GM12801 (cell line): Measurements from ENCODE around the gene TRAK1.

Source experiments
- TF ChIP-seq, protein P1 (sequence below): IDR thresholded peaks from one replicate; pipeline ENCODE4 v1.5.1; 2011; ENCODE audit warnings: control low read depth; ENCODE audit not compliant: insufficient read length; ENCODE audit errors: extremely low read depth

The TRAK1 gene

DNA sequence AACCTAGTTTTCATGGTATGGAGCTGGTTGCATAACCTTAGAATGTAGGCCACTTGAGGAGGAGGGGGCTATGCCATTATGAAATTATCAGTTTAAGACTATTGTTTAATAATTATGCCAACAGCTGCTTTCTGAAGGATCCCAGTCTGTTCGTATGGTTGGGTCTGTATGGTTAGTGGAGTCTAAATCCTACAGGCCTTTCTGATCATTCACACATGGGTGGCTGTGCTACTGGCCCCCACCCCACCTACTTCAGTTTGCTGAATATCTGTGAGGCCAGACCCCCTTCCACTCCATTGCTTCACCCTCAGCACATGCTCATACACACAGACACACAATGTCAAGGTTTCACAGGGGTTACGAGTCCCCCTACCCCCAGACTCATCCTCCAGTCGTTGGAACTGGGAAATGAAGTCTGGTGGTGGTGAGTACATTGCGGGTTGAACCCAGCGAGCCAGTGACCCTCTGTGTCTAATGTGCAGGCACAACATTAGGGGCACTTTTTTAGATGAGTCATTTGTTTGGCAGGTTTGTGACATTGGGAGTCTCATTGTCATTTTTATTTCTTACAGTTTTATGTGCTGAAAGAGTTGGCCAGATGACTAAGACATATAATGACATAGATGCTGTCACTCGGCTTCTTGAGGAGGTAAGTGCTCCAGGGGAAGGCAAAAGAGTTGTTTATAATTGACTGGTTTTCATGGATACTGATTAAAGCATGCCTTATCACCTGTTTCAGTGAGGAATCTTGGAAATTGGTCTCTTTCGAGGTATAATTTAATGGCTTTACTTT is 85.3 kb downstream of the TRAK1 start:
- TF ChIP-seq, protein P1, sequence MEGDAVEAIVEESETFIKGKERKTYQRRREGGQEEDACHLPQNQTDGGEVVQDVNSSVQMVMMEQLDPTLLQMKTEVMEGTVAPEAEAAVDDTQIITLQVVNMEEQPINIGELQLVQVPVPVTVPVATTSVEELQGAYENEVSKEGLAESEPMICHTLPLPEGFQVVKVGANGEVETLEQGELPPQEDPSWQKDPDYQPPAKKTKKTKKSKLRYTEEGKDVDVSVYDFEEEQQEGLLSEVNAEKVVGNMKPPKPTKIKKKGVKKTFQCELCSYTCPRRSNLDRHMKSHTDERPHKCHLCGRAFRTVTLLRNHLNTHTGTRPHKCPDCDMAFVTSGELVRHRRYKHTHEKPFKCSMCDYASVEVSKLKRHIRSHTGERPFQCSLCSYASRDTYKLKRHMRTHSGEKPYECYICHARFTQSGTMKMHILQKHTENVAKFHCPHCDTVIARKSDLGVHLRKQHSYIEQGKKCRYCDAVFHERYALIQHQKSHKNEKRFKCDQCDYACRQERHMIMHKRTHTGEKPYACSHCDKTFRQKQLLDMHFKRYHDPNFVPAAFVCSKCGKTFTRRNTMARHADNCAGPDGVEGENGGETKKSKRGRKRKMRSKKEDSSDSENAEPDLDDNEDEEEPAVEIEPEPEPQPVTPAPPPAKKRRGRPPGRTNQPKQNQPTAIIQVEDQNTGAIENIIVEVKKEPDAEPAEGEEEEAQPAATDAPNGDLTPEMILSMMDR: no peak

GRCh38 chr3:42177068-42177800 is 86.1 kb downstream of the TRAK1 start:
- TF ChIP-seq, protein P1: no peak

DNA sequence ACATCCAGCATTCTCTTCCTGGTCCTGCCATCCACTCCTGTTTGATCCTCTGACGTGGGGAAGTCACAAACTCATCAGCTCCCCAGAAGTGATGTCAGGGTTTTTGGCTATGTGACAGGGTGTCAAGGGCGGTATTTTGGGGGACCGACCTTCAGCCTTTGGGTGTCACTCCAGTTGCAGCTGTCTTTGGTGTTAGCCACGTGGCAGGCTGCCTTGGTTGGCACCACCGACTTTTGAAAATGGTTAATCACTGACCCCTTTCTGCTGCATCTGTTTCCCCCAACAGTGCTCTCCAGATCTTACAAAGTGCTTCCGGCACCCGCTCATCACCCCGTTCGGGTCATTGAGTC is 86.6 kb downstream of the TRAK1 start:
- TF ChIP-seq, protein P1: no peak

- TF ChIP-seq, protein P1: no peak
Measured at GRCh38 chr3:42179110-42179725, 88.1 kb downstream of the TRAK1 start.

- TF ChIP-seq, protein P1: no peak
Measured at GRCh38 chr3:42180901-42181300, 89.7 kb downstream of the TRAK1 start.

GRCh38 chr3:42182555-42182954 is 91.4 kb downstream of the TRAK1 start:
- TF ChIP-seq, protein P1: no peak

GRCh38 chr3:42183991-42184632 is 93.0 kb downstream of the TRAK1 start:
- TF ChIP-seq, protein P1: no peak
